Suprapubic skin (tissue), 4 donors: ENCODE data around the gene PDLIM3. TPM values are rescaled to one million over a fixed set of nuclear protein-coding genes. Genes with fewer than 3 reads are reported as not detected.
"Not testable (repeated sequence)": the region's sequence is repeated elsewhere in the genome, so short reads cannot be mapped to it uniquely, and the experiment has no call there.

ENCODE experiments used
- DNase-seq, 2 donors: peaks; one replicate each; pipeline ENCODE4 v3.0.0-alpha.2; 2019; ENCODE audit warnings: low spot score in 2 of 2
- H3K27ac ChIP-seq: fragments of 200-600 bp; sonication (generic); one replicate; pipeline ENCODE4 v1.5.1; 2019
- H3K27me3 ChIP-seq: fragments of 200-600 bp; sonication (generic); one replicate; pipeline ENCODE4 v1.5.1; 2019
- H3K36me3 ChIP-seq: fragments of 200-600 bp; sonication (generic); one replicate; pipeline ENCODE4 v1.5.1; 2019
- H3K4me1 ChIP-seq: fragments of 200-600 bp; sonication (generic); one replicate; pipeline ENCODE4 v1.5.1; 2019
- H3K4me3 ChIP-seq: fragments of 200-600 bp; sonication (generic); one replicate; pipeline ENCODE4 v1.5.1; 2019; ENCODE audit warnings: mild to moderate bottlenecking
- H3K9me3 ChIP-seq: fragments of 200-600 bp; sonication (generic); one replicate; pipeline ENCODE4 v1.5.1; 2019
- EP300 ChIP-seq: sonication (generic); formaldehyde crosslinking; IDR thresholded peaks from one replicate; pipeline ENCODE4 v1.6.1; 2017; ENCODE audit warnings: antibody characterized with exemption
- POLR2A ChIP-seq, 2 donors: fragments of 450-650 bp; IDR thresholded peaks; one replicate each; pipeline ENCODE4 v1.6.1; 2017; ENCODE audit warnings: antibody characterized with exemption in 2 of 2, mild to moderate bottlenecking in 2 of 2, moderate library complexity in 2 of 2
- POLR2AphosphoS5 ChIP-seq, 3 donors: sonication (generic); formaldehyde crosslinking; IDR thresholded peaks; one replicate each; pipeline ENCODE4 v1.6.1; 2017; ENCODE audit warnings: antibody characterized with exemption in 3 of 3
- WGBS: methylation state at CpG from one replicate; pipeline ENCODE4 v1.1.5; 2018; 5-methylcytosine and 5-hydroxymethylcytosine counted together
- total RNA-seq, 4 donors: library from RNA; depleted of rRNA; stranded (reverse); fragments of >200 nt; gene quantifications; one replicate each; pipeline ENCODE4 v1.1.0, GENCODE V29; 2016
- TF ChIP-seq, protein P1 (sequence below), 2 donors: fragments of 200-600 bp in 1 of 2; fragments of 450-650 bp in 1 of 2; sonication (generic) in 1 of 2; IDR thresholded peaks; one replicate each; pipeline ENCODE4 v1.5.1; 2016 to 2019; ENCODE audit warnings: antibody characterized with exemption in 2 of 2, mild to moderate bottlenecking in 1 of 2, moderate library complexity in 1 of 2

PDLIM3 gene
- total RNA-seq, 4 donors from 2014 or later: 13.9 to 31.4 (median 23.1) TPM

GRCh38 chr4:185535612-185536410, 504 bp upstream of the PDLIM3 start:
- peak overlapping the region; percentile 86 for H3K27ac ChIP-seq
- H3K9me3 ChIP-seq: no peaks in the 10 kb centered on the region
- H3K4me3 ChIP-seq: peak overlapping the region; percentile 74
- no peak for DNase-seq
- peaks cover 15% of the 10 kb centered on the region for H3K27me3 ChIP-seq
- TF ChIP-seq EP300 (no peak), POLR2AphosphoS5 (IDR thresholded peaks at IDR 0.05) (no peak), POLR2A (IDR thresholded peaks at IDR 0.05) (no peak)
- TF ChIP-seq, protein P1, sequence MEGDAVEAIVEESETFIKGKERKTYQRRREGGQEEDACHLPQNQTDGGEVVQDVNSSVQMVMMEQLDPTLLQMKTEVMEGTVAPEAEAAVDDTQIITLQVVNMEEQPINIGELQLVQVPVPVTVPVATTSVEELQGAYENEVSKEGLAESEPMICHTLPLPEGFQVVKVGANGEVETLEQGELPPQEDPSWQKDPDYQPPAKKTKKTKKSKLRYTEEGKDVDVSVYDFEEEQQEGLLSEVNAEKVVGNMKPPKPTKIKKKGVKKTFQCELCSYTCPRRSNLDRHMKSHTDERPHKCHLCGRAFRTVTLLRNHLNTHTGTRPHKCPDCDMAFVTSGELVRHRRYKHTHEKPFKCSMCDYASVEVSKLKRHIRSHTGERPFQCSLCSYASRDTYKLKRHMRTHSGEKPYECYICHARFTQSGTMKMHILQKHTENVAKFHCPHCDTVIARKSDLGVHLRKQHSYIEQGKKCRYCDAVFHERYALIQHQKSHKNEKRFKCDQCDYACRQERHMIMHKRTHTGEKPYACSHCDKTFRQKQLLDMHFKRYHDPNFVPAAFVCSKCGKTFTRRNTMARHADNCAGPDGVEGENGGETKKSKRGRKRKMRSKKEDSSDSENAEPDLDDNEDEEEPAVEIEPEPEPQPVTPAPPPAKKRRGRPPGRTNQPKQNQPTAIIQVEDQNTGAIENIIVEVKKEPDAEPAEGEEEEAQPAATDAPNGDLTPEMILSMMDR (IDR thresholded peaks at IDR 0.05): no peak
- WGBS: 8% methylated on average over 32 of the region's 32 CpGs
- peaks cover 17% of the 10 kb centered on the region for H3K4me1 ChIP-seq
- H3K36me3 ChIP-seq: no peaks in the 10 kb centered on the region

DNA sequence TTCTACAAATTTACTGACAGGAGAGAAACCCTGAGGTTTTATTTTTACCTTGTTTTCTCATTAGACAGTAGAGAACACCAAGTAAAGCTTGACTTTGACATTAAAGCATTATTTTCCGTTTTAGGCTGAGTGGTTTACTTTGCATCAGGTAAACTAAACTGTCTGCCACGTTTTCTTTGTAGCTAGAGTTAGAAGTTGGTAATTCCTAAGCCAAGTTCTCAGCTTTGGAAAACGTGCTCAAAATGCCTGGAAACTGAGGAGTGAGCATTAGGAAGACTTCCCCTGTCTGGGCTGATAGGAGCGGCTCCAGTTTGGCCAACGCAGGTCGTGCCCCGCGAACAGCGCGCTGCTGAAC, 819 bp downstream of the PDLIM3 start:
- DNase-seq: no peak
- peaks cover 17% of the 10 kb centered on the region for H3K4me1 ChIP-seq
- no peaks in the 10 kb centered on the region for H3K9me3 ChIP-seq
- peak overlapping the region; percentile 74 for H3K4me3 ChIP-seq
- peaks cover 15% of the 10 kb centered on the region for H3K27me3 ChIP-seq
- WGBS: 1% methylated on average over 10 of the region's 10 CpGs
- TF ChIP-seq POLR2AphosphoS5 (IDR thresholded peaks at IDR 0.05) (no peak), EP300 (no peak)
- TF ChIP-seq, protein P1 (IDR thresholded peaks at IDR 0.05): no peak
- H3K27ac ChIP-seq: peak overlapping the region; percentile 86
- H3K36me3 ChIP-seq: no peaks in the 10 kb centered on the region

GRCh38 chr4:185532795-185533324, 2.4 kb downstream of the PDLIM3 start:
- no peak for TF ChIP-seq EP300
- TF ChIP-seq, protein P1 (IDR thresholded peaks at IDR 0.05): no peak
- TF ChIP-seq POLR2AphosphoS5 (IDR thresholded peaks at IDR 0.05): no peak
- TF ChIP-seq POLR2A (IDR thresholded peaks at IDR 0.05): no peak
- no peaks in the 10 kb centered on the region for H3K36me3 ChIP-seq
- no peak overlapping the region for H3K27ac ChIP-seq
- H3K9me3 ChIP-seq: no peaks in the 10 kb centered on the region
- no peak for DNase-seq
- 86% methylated on average over 6 of the region's 6 CpGs for WGBS
- peaks cover 15% of the 10 kb centered on the region for H3K27me3 ChIP-seq
- no peak overlapping the region for H3K4me3 ChIP-seq
- H3K4me1 ChIP-seq: peaks cover 17% of the 10 kb centered on the region

DNA sequence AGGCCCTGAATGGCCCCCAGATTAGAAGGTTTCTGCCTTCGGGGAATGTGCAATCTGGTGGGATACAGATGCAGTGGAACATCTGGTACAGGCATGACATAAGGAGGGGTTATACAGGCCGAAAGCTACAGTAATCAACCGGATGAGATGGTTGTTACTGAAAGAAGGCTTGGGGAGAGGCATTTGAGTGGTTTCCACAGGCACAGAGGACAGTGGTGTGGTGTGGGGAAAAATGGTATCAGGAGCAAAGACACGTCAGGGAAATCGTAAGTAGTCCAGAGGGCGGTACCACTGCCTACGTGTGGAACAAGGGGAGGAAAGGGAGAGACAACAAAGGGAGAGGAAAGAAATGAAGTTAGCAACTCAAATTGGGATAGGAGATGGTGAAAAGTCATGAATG, 3.0 kb downstream of the PDLIM3 start:
- 79% methylated on average over 7 of the region's 7 CpGs for WGBS
- Histone ChIP-seq H3K27me3 (peaks cover 15% of the 10 kb centered on the region), H3K4me1 (peaks cover 17% of the 10 kb centered on the region), H3K4me3 (no peak overlapping the region), H3K36me3 (no peaks in the 10 kb centered on the region), H3K9me3 (no peaks in the 10 kb centered on the region), H3K27ac (no peak overlapping the region)
- no peak for TF ChIP-seq EP300
- TF ChIP-seq POLR2A (IDR thresholded peaks at IDR 0.05): no peak
- TF ChIP-seq, protein P1 (IDR thresholded peaks at IDR 0.05): no peak
- no peak for TF ChIP-seq POLR2AphosphoS5 (IDR thresholded peaks at IDR 0.05)
- no peak for DNase-seq

GRCh38 chr4:185531654-185532053, 3.7 kb downstream of the PDLIM3 start:
- H3K36me3 ChIP-seq, H3K9me3 ChIP-seq, H3K27ac ChIP-seq, H3K4me3 ChIP-seq, DNase-seq: not testable (repeated sequence)
- peaks cover 17% of the 10 kb centered on the region for H3K4me1 ChIP-seq
- WGBS: 91% methylated on average over 11 of the region's 11 CpGs
- H3K27me3 ChIP-seq: peaks cover 15% of the 10 kb centered on the region
